ENCODE data around the gene OSBPL5. TPM values are rescaled to one million over a fixed set of nuclear protein-coding genes. Genes with fewer than 3 reads are reported as not detected.

OSBPL5 gene
- total RNA-seq, 1 experiment from 2014 or later = 51.4 TPM

- no peaks in the 10 kb centered on the region for H4K20me1 ChIP-seq (ENCODE audit: low read length)
- no peak overlapping the region for H3K9ac ChIP-seq (ENCODE audit: low read length)
- no peak for TF ChIP-seq EZH2 (IDR thresholded peaks at IDR 0.05; ENCODE audit: low read length, unreplicated experiment)
- no peak for TF ChIP-seq EZH2phosphoT487 (IDR thresholded peaks at IDR 0.05; ENCODE audit: borderline replicate concordance, low read length)
- TF ChIP-seq CTCF (conservative IDR thresholded peaks at IDR 0.05; ENCODE audit: low read depth, low read length) = no peak
- no peak overlapping the region for H3K27ac ChIP-seq (ENCODE audit: low read length)
- H2AFZ ChIP-seq (ENCODE audit: low read length) = no peak overlapping the region
- H3K9me2 ChIP-seq (replicated peaks; ENCODE audit: low read length) = no peaks in the 10 kb centered on the region
- H3K27me3 ChIP-seq (ENCODE audit: low read length) = peaks cover 15% of the 10 kb centered on the region; the same call in 1 of the 2 replicates
- intact Hi-C loops (cut with micrococcal nuclease) = no loop called here
- H3K9me3 ChIP-seq (ENCODE audit: low read length) = no peaks in the 10 kb centered on the region
- no peaks in the 10 kb centered on the region for H3K79me2 ChIP-seq (ENCODE audit: low read length)
- CTCF ChIA-PET = no interaction called here
- H3K4me2 ChIP-seq (ENCODE audit: low read length) = no peak overlapping the region
- POLR2A ChIA-PET (ENCODE audit: unreplicated experiment) = no interaction called here
- no TSS peak for BruUV-seq (replicated peaks)
- no peak overlapping the region for H3K4me3 ChIP-seq (ENCODE audit: low read length)
- H3K4me1 ChIP-seq (ENCODE audit: insufficient read depth, low read length) = no peaks in the 10 kb centered on the region
- DNase-seq (no peak), ATAC-seq (no peak)
- no peaks in the 10 kb centered on the region for H3F3A ChIP-seq (ENCODE audit: low read length, unreplicated experiment)
- H3K36me3 ChIP-seq (ENCODE audit: low read depth, low read length) = no peaks in the 10 kb centered on the region
These were observed 32.1 kb upstream of the OSBPL5 start for GRCh38 chr11:3197044-3197695.

- ATAC-seq (peak; percentile 39), DNase-seq (no peak)
- Histone ChIP-seq H3K79me2 (ENCODE audit: low read length) (no peaks in the 10 kb centered on the region), H2AFZ (ENCODE audit: low read length) (no peak overlapping the region), H3K27me3 (ENCODE audit: low read length) (peaks cover 7% of the 10 kb centered on the region; the same call in 1 of the 2 replicates), H3K27ac (ENCODE audit: low read length) (no peak overlapping the region), H3K9me3 (ENCODE audit: low read length) (no peaks in the 10 kb centered on the region), H3K9ac (ENCODE audit: low read length) (no peak overlapping the region), H4K20me1 (ENCODE audit: low read length) (no peaks in the 10 kb centered on the region), H3F3A (ENCODE audit: low read length, unreplicated experiment) (no peaks in the 10 kb centered on the region), H3K36me3 (ENCODE audit: low read depth, low read length) (no peaks in the 10 kb centered on the region), H3K4me2 (ENCODE audit: low read length) (no peak overlapping the region), H3K4me3 (ENCODE audit: low read length) (no peak overlapping the region), H3K4me1 (ENCODE audit: insufficient read depth, low read length) (no peaks in the 10 kb centered on the region), H3K9me2 (replicated peaks; ENCODE audit: low read length) (no peaks in the 10 kb centered on the region)
- no TSS peak for BruUV-seq (replicated peaks)
- TF ChIP-seq CTCF (conservative IDR thresholded peaks at IDR 0.05; ENCODE audit: low read depth, low read length) (no peak), EZH2phosphoT487 (IDR thresholded peaks at IDR 0.05; ENCODE audit: borderline replicate concordance, low read length) (no peak), EZH2 (IDR thresholded peaks at IDR 0.05; ENCODE audit: low read length, unreplicated experiment) (no peak)
- ChIA-PET CTCF (no interaction called here), POLR2A (ENCODE audit: unreplicated experiment) (no interaction called here)
- intact Hi-C loops (cut with micrococcal nuclease) = no loop called here
These were observed 31.3 kb upstream of the OSBPL5 start for GRCh38 chr11:3196161-3197043.
